Renal pelvis (tissue), 4 donors: ENCODE measurements around the gene SLC6A8. TPM values are rescaled to one million over a fixed set of nuclear protein-coding genes. Genes with fewer than 3 reads are reported as not detected.
"Not testable (repeated sequence)": the region's sequence is repeated elsewhere in the genome, so short reads cannot be mapped to it uniquely, and the experiment has no call there.

Experiments used
- DNase-seq: peaks from one replicate; pipeline ENCODE4 v3.0.0-alpha.2; 2013
- polyA plus RNA-seq, 3 donors: library from polyadenylated mRNA; unstranded; fragments of 120-200 nt; gene quantifications; one replicate each; pipeline ENCODE4 v1.2.1, GENCODE V29; 2013; ENCODE audit not compliant: insufficient read length in 3 of 3

SLC6A8 gene
- polyA plus RNA-seq, 3 donors, result 61.9 to 79.5 (median 63.5) TPM

DNA sequence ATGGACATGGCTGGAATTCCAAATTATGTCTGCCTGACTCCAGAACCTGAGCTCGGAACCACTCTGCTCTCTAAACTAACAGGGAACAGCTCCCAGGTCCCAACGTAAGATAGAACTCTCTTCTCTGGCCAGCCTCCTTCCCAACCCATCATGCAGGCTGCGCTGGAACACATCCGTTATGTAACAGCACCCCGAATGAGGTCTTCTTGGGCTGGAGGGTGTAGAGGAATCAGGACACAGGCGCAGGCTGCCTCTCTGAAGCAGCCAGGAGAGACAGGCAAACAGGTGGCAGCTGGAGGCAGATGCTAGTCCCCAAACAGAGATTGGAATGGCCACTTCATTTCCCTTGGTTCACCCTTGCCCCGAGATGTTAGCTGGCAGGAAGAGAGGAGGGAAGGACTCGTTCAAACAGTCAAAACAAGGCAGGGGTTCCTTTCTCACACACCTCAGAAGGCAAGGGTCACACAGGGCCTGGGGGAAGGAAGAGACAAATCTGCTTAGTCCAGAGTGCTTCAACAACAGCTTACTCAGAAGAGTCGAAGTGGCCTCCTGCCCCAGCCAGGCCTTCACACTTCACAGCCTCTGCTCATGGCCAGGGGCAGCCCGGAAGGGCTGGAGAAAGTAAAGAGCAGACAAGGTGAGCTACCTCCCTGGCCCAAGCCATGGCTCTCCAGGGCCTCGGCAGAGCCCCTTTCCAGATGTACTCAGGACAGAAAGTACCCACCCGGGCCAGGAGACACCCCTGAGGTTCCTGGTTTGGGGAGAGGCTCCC lies 17.1 kb downstream of the SLC6A8 start:
- DNase-seq, result not testable (repeated sequence)

GRCh38 chrX:153705403-153706060 lies 17.8 kb downstream of the SLC6A8 start:
- not testable (repeated sequence) for DNase-seq

- DNase-seq, result no peak
Measured at GRCh38 chrX:153706799-153707198, 19.1 kb downstream of the SLC6A8 start.

DNA sequence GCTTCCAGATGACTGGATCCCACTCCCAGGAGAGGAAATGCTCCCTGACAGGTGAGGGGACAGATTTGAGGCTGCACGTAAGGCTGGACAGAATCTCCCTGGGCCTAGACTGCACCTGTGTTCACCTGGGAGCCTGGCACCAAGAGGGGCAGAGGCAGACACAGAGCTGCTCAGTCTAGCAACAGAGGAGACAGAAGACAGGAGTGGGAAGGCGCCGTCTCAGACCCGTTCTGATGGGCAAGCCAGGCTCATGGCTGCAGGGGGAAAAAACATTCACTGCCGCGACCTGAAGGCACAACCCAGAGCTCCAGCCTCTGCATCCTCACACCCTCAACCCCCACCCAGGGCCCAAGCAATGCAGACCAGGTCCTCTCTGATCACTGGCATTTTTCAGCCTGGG lies 19.7 kb downstream of the SLC6A8 start:
- no peak for DNase-seq

GRCh38 chrX:153708415-153708814 lies 20.7 kb downstream of the SLC6A8 start:
- DNase-seq, result peak; percentile 60

- no peak for DNase-seq
Measured at GRCh38 chrX:153709726-153710674, 22.3 kb downstream of the SLC6A8 start.

DNA sequence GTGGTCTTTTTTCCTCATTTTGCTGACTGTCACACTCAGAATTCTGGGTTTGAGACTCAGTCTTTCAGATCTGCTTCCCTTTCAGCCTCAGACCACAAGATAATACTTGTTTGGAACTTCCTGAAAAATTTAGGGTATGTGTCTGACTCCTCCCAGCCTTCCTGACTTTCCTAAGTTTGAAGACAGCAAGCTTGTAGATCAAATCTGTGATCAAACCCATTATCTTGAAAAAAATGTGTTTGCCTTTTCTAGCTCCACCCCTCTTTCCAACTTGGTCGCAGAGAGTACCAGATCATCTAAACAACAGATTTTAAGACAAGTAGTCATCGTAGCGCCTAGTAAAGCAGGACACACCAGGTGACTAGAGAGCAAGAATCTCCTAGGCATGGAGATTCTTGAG lies 26.5 kb downstream of the SLC6A8 start:
- no peak for DNase-seq

DNA sequence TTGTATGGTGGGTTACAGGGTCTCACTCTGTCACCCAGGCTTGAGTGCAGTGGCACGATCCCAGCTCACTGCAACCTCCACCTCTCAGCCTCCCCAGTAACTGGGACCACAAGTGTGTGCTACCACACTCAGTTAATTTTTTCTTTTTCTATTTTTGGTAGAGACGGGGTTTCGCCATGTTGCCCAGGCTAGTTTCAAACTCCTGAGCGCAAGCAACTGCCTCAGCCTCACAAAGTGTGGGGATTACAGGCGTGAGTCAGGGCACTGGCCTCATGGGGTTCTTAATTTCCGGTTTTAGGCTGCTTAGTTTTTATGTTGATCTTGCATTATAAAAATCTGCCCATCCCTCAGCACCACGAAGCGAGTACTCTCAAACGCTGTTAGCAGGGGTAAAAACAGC lies 29.7 kb downstream of the SLC6A8 start:
- no peak for DNase-seq

- no peak for DNase-seq
Measured at GRCh38 chrX:153719238-153719637, 31.5 kb downstream of the SLC6A8 start.

GRCh38 chrX:153719701-153720100 lies 32.0 kb downstream of the SLC6A8 start:
- no peak for DNase-seq

DNA sequence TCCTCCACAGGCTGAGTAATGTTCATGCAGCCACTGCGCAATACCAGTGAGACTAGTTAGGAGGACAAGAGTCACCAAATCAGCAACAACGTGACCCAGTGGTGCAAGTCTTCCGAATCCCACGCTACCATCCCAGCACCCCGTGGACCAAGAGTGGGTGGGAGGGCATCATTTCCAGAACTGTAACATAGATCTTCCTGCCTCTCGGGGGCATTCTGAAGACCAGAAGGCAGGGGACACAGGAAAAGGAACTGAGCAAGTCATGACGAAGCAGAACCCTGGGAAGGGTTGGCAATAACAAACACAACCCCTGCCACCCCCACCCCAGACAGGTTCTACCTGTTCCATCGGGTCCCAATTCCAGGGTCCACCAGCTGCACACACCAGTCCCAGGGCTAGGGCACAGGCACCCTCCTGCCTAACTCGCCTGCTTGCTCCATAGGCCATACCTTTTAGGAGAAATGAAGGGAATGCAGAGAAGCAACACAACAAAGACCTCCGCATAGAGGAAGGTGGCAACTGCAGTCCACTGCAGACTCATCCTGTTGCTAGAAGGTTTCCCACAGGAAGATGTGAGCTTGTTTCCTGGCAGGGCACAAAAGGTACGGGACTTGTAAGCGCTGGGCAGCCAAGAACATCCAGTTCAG lies 35.1 kb downstream of the SLC6A8 start:
- DNase-seq, result no peak

GRCh38 chrX:153723351-153724251 lies 35.9 kb downstream of the SLC6A8 start:
- DNase-seq, result peak; percentile 34

DNA sequence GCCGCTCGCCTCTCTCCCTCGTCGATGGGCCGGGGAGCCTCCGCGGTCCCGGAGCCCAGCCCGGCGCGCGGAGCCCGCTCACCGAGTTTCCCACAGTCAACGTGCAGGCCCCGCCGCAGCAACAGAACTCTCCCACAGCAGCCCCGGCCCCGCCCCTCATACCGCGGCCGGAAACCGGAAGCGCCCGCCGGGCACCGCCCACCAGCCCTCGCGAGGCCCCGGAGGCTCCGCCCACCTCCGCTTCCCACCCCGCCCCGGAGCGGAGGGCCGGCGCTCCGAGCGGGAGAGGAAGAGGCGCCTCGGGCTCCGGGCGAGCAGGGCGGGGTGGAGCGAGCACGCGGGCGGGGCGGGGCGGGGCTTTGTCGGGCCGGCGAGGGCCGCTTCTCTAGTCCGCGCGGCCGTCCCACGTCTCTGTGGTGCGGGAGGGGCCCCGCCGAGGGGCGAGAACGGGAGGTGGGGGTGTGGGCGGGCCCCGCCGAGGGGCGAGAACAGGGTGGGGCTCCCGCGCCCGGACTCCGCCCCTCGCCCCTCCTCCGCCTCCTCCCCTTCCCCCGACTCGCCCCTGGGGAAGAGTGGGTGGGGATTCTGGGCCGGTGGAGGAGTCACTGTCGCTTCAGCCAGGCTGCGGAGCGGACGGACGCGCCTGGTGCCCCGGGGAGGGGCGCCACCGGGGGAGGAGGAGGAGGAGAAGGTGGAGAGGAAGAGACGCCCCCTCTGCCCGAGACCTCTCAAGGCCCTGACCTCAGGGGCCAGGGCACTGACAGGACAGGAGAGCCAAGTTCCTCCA lies 36.7 kb downstream of the SLC6A8 start, which contains the start of the genes ABCD1 and BCAP31:
Gene ABCD1 (plus strand): TSS at position 605 of the 787 bp plus-strand sequence. CDS start 411 bp downstream, outside the sequence.
Gene BCAP31 (minus strand): TSS at position 136 of the 787 bp plus-strand sequence. CDS start 1,143 bp downstream, outside the sequence.
- peak; percentile 83 for DNase-seq

DNA sequence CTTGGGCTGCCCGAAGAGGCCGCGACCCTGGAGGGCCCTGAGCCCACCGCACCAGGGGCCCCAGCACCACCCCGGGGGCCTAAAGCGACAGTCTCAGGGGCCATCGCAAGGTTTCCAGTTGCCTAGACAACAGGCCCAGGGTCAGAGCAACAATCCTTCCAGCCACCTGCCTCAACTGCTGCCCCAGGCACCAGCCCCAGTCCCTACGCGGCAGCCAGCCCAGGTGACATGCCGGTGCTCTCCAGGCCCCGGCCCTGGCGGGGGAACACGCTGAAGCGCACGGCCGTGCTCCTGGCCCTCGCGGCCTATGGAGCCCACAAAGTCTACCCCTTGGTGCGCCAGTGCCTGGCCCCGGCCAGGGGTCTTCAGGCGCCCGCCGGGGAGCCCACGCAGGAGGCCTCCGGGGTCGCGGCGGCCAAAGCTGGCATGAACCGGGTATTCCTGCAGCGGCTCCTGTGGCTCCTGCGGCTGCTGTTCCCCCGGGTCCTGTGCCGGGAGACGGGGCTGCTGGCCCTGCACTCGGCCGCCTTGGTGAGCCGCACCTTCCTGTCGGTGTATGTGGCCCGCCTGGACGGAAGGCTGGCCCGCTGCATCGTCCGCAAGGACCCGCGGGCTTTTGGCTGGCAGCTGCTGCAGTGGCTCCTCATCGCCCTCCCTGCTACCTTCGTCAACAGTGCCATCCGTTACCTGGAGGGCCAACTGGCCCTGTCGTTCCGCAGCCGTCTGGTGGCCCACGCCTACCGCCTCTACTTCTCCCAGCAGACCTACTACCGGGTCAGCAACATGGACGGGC lies 37.5 kb downstream of the SLC6A8 start:
- no peak for DNase-seq

DNA sequence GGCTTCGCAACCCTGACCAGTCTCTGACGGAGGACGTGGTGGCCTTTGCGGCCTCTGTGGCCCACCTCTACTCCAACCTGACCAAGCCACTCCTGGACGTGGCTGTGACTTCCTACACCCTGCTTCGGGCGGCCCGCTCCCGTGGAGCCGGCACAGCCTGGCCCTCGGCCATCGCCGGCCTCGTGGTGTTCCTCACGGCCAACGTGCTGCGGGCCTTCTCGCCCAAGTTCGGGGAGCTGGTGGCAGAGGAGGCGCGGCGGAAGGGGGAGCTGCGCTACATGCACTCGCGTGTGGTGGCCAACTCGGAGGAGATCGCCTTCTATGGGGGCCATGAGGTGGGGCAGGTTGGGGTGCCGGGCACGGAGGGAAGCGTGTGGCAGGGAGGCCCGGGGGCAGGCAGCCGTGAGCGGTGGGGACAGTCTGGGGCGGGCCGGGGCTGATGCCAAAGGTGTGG lies 38.1 kb downstream of the SLC6A8 start:
- no peak for DNase-seq

- no peak for DNase-seq
Measured at GRCh38 chrX:153726286-153727122, 38.8 kb downstream of the SLC6A8 start.

DNA sequence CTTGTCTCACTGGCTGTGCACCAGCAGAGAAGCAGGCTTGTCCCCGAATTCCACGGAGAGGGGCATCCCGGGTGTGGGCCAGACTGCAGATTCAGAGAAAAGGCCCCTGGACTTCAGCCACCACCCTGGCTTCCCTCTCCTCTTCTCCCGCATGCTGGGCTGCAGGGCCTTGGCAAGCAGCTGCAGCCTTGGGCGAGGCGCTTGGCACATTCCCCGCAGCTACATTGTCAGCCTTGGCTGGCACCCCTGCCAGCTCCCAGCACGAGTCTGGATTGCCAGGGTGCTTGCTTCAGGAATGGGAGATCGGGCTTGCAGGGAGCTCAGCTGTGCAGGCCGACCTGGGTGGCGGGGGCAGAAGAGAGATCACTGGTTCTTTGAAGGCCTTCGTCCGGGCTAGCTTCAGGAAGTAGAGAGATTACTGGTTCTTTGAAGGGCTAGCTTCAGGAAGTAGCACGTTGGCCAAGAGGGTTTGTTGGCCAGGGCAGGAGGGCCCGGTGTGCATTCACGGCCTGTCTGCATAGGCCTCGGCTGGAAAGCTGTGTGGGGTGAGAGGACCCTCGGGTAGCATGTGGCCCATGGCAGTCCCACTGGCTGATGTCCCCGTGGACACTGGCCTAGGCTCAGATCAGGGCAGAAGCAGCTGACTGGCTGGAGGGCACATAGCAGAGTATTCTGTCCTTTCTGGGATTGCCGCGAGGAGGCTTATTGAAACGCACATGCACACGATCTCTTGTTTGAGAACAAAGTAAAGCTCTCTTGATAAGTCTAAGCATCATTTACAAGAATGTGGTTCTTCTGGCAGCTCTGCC lies 39.6 kb downstream of the SLC6A8 start:
- DNase-seq, result no peak
